ENCODE data around the gene TBL3.

- TF ChIP-seq EP300 (IDR thresholded peaks at IDR 0.05), result no peak
- TF ChIP-seq CTCF (IDR thresholded peaks at IDR 0.05), result no peak
- TF ChIP-seq POLR2A (IDR thresholded peaks at IDR 0.05), result no peak
Observed at GRCh38 chr16:2019921-2020831, 48.3 kb downstream of the TBL3 start.

Measured in suprapubic skin (tissue), 3 donors.